HEK293 (cell line): Measurements from ENCODE around the gene LYL1.

Experiments
- HOXA7 ChIP-seq: sonication (generic); formaldehyde crosslinking; IDR thresholded peaks from 2 replicates; pipeline ENCODE4 v1.8.1; 2022; ENCODE audit warnings: missing genetic modification reagents, borderline replicate concordance
- WT1 ChIP-seq: fragments of 450-650 bp; formaldehyde crosslinking; IDR thresholded peaks from 2 replicates; pipeline ENCODE4 v1.5.1; 2016; ENCODE audit warnings: missing biosample characterization, missing genetic modification characterization
- YY1 ChIP-seq: fragments of 450-650 bp; formaldehyde crosslinking; IDR thresholded peaks from 2 replicates; pipeline ENCODE4 v1.5.1; 2018; ENCODE audit warnings: missing biosample characterization, missing genetic modification characterization
- ZBTB11 ChIP-seq: fragments of 450-650 bp; formaldehyde crosslinking; conservative IDR thresholded peaks from 2 replicates; pipeline ENCODE4 v1.5.1; 2016; ENCODE audit warnings: low read depth, missing biosample characterization, missing genetic modification characterization
- ZBTB20 ChIP-seq: fragments of 450-650 bp; formaldehyde crosslinking; IDR thresholded peaks from 2 replicates; pipeline ENCODE4 v1.5.1; 2016; ENCODE audit warnings: missing biosample characterization, missing genetic modification characterization
- ZNF138 ChIP-seq: fragments of 450-650 bp; formaldehyde crosslinking; IDR thresholded peaks from 2 replicates; pipeline ENCODE4 v1.5.1; 2016; ENCODE audit warnings: missing biosample characterization, missing genetic modification characterization, borderline replicate concordance
- ZNF214 ChIP-seq: fragments of 450-650 bp; formaldehyde crosslinking; IDR thresholded peaks from 2 replicates; pipeline ENCODE4 v1.5.1; 2017; ENCODE audit warnings: missing biosample characterization, mild to moderate bottlenecking, missing genetic modification characterization, borderline replicate concordance
- ZNF426 ChIP-seq: fragments of 450-650 bp; formaldehyde crosslinking; IDR thresholded peaks from 2 replicates; pipeline ENCODE4 v1.5.1; 2017; ENCODE audit warnings: missing biosample characterization, missing genetic modification characterization, mild to moderate bottlenecking, inconsistent platforms, moderate library complexity
- ZNF521 ChIP-seq: fragments of 450-650 bp; formaldehyde crosslinking; IDR thresholded peaks from 2 replicates; pipeline ENCODE4 v1.5.1; 2017; ENCODE audit warnings: missing biosample characterization, mild to moderate bottlenecking, missing genetic modification characterization
- ZNF701 ChIP-seq: fragments of 450-650 bp; formaldehyde crosslinking; IDR thresholded peaks from 2 replicates; pipeline ENCODE4 v1.5.1; 2016; ENCODE audit warnings: missing biosample characterization, missing genetic modification characterization
- TF ChIP-seq, protein P1 (sequence below): fragments of 450-650 bp; formaldehyde crosslinking; IDR thresholded peaks from 2 replicates; pipeline ENCODE4 v1.5.1; 2016; ENCODE audit warnings: missing biosample characterization, missing genetic modification characterization
- TF ChIP-seq, protein P2 (sequence below): fragments of 450-650 bp; formaldehyde crosslinking; IDR thresholded peaks from 2 replicates; pipeline ENCODE4 v1.5.1; 2016; ENCODE audit warnings: missing biosample characterization, missing genetic modification characterization
- TF ChIP-seq, protein P3 (sequence below): fragments of 450-650 bp; formaldehyde crosslinking; IDR thresholded peaks from 2 replicates; pipeline ENCODE4 v1.5.1; 2016; ENCODE audit warnings: missing biosample characterization, missing genetic modification characterization
- TF ChIP-seq, protein P4 (sequence below): fragments of 450-650 bp; formaldehyde crosslinking; conservative IDR thresholded peaks from 2 replicates; pipeline ENCODE4 v1.5.1; 2016; ENCODE audit warnings: low read depth, missing biosample characterization, missing genetic modification characterization

DNA sequence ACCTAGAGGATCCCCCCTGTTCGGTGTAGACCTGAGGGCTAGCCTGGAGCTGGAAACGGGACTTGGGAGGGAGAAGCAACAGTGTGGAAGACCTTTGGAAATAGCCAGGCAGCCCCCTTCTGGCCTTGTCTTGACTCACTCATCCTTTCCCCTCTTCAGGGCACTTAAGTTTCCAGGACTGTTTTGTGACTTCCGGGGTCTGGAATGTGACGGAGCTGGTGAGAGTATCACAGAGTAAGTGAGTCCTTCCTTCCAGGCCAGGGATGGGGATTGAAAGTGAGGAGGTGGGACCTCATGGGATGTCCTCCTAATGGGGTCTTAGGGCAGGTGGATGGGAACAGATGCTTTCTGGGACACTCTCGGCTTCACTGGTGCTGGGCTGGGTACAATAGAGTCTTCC, 29.4 kb downstream of the LYL1 start:
- TF ChIP-seq, protein P1, sequence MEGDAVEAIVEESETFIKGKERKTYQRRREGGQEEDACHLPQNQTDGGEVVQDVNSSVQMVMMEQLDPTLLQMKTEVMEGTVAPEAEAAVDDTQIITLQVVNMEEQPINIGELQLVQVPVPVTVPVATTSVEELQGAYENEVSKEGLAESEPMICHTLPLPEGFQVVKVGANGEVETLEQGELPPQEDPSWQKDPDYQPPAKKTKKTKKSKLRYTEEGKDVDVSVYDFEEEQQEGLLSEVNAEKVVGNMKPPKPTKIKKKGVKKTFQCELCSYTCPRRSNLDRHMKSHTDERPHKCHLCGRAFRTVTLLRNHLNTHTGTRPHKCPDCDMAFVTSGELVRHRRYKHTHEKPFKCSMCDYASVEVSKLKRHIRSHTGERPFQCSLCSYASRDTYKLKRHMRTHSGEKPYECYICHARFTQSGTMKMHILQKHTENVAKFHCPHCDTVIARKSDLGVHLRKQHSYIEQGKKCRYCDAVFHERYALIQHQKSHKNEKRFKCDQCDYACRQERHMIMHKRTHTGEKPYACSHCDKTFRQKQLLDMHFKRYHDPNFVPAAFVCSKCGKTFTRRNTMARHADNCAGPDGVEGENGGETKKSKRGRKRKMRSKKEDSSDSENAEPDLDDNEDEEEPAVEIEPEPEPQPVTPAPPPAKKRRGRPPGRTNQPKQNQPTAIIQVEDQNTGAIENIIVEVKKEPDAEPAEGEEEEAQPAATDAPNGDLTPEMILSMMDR, result no peak
- TF ChIP-seq YY1 (tag by site-specific recombination), result no peak
- TF ChIP-seq ZBTB11 (tag by site-specific recombination), result no peak
- no peak for TF ChIP-seq ZNF426 (tag by site-specific recombination)
- TF ChIP-seq, protein P2, sequence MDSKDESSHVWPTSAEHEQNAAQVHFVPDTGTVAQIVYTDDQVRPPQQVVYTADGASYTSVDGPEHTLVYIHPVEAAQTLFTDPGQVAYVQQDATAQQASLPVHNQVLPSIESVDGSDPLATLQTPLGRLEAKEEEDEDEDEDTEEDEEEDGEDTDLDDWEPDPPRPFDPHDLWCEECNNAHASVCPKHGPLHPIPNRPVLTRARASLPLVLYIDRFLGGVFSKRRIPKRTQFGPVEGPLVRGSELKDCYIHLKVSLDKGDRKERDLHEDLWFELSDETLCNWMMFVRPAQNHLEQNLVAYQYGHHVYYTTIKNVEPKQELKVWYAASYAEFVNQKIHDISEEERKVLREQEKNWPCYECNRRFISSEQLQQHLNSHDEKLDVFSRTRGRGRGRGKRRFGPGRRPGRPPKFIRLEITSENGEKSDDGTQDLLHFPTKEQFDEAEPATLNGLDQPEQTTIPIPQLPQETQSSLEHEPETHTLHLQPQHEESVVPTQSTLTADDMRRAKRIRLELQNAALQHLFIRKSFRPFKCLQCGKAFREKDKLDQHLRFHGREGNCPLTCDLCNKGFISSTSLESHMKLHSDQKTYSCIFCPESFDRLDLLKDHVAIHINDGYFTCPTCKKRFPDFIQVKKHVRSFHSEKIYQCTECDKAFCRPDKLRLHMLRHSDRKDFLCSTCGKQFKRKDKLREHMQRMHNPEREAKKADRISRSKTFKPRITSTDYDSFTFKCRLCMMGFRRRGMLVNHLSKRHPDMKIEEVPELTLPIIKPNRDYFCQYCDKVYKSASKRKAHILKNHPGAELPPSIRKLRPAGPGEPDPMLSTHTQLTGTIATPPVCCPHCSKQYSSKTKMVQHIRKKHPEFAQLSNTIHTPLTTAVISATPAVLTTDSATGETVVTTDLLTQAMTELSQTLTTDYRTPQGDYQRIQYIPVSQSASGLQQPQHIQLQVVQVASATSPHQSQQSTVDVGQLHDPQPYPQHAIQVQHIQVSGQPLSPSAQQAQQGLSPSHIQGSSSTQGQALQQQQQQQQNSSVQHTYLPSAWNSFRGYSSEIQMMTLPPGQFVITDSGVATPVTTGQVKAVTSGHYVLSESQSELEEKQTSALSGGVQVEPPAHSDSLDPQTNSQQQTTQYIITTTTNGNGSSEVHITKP (tag by site-specific recombination), result no peak
- TF ChIP-seq ZNF521 (tag by site-specific recombination), result no peak
- no peak for TF ChIP-seq HOXA7
- TF ChIP-seq ZNF214 (tag by site-specific recombination), result no peak
- TF ChIP-seq ZNF701 (tag by site-specific recombination), result no peak
- TF ChIP-seq, protein P3, sequence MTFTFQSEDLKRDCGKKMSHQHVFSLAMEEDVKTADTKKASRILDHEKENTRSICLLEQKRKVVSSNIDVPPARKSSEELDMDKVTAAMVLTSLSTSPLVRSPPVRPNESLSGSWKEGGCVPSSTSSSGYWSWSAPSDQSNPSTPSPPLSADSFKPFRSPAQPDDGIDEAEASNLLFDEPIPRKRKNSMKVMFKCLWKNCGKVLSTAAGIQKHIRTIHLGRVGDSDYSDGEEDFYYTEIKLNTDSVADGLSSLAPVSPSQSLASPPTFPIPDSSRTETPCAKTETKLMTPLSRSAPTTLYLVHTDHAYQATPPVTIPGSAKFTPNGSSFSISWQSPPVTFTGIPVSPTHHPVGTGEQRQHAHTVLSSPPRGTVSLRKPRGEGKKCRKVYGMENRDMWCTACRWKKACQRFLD (tag by site-specific recombination), result no peak
- no peak for TF ChIP-seq ZNF138 (tag by site-specific recombination)
- TF ChIP-seq, protein P4, sequence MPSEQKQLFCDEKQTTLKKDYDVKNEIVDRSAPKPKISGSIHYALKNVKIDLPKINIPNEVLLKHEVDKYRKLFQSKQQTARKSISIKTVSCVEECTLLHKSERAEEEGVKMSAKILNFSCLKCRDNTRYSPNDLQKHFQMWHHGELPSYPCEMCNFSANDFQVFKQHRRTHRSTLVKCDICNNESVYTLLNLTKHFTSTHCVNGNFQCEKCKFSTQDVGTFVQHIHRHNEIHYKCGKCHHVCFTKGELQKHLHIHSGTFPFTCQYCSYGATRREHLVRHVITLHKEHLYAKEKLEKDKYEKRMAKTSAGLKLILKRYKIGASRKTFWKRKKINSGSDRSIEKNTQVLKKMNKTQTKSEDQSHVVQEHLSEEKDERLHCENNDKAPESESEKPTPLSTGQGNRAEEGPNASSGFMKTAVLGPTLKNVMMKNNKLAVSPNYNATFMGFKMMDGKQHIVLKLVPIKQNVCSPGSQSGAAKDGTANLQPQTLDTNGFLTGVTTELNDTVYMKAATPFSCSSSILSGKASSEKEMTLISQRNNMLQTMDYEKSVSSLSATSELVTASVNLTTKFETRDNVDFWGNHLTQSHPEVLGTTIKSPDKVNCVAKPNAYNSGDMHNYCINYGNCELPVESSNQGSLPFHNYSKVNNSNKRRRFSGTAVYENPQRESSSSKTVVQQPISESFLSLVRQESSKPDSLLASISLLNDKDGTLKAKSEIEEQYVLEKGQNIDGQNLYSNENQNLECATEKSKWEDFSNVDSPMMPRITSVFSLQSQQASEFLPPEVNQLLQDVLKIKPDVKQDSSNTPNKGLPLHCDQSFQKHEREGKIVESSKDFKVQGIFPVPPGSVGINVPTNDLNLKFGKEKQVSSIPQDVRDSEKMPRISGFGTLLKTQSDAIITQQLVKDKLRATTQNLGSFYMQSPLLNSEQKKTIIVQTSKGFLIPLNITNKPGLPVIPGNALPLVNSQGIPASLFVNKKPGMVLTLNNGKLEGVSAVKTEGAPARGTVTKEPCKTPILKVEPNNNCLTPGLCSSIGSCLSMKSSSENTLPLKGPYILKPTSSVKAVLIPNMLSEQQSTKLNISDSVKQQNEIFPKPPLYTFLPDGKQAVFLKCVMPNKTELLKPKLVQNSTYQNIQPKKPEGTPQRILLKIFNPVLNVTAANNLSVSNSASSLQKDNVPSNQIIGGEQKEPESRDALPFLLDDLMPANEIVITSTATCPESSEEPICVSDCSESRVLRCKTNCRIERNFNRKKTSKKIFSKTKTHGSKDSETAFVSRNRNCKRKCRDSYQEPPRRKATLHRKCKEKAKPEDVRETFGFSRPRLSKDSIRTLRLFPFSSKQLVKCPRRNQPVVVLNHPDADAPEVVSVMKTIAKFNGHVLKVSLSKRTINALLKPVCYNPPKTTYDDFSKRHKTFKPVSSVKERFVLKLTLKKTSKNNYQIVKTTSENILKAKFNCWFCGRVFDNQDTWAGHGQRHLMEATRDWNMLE (tag by site-specific recombination), result no peak
- no peak for TF ChIP-seq WT1
- TF ChIP-seq ZBTB20, result no peak
